HepG2 (cell line): ENCODE data around the gene CLASP1. TPM values are rescaled to one million over a fixed set of nuclear protein-coding genes. Genes with fewer than 3 reads are reported as not detected.

Source experiments
- AHR ChIP-seq: IDR thresholded peaks from 2 replicates; pipeline ENCODE4 v1.6.1; 2018; ENCODE audit warnings: missing genetic modification reagents, missing compliant biosample characterization
- KAT8 ChIP-seq: IDR thresholded peaks from 2 replicates; pipeline ENCODE4 v1.6.1; 2016; ENCODE audit warnings: missing genetic modification reagents, missing compliant biosample characterization
- KDM6A ChIP-seq: IDR thresholded peaks from 2 replicates; pipeline ENCODE4 v1.6.1; 2016; ENCODE audit warnings: low read depth
- LCORL ChIP-seq, 2 experiments: fragments of 450-650 bp in 1 of 2; sonication (generic) in 1 of 2; formaldehyde crosslinking in 1 of 2; IDR thresholded peaks; 2 replicates each; pipeline versions ENCODE4 v1.5.0 to v1.6.1; 2017 to 2020; ENCODE audit warnings: antibody characterized with exemption in 1 of 2, missing genetic modification reagents in 1 of 2
- MAFK ChIP-seq, 2 experiments: IDR thresholded peaks in 1 of 2; conservative IDR thresholded peaks in 1 of 2; 2 replicates each; pipeline ENCODE4 v1.6.1; 2011; ENCODE audit warnings: improper control_type of control experiment in 2 of 2, low read length in 2 of 2
- NR1H2 ChIP-seq: sonication (generic); formaldehyde crosslinking; IDR thresholded peaks from 2 replicates; pipeline ENCODE4 v1.8.1; 2022; ENCODE audit warnings: low read depth, missing genetic modification reagents, borderline replicate concordance
- RARA ChIP-seq: IDR thresholded peaks from 2 replicates; pipeline ENCODE4 v1.6.1; 2016; ENCODE audit warnings: missing genetic modification reagents, missing compliant biosample characterization
- RERE ChIP-seq: IDR thresholded peaks from 2 replicates; pipeline ENCODE4 v1.6.1; 2016; ENCODE audit warnings: low read depth, missing genetic modification reagents, missing compliant biosample characterization
- SAP130 ChIP-seq: IDR thresholded peaks from 2 replicates; pipeline ENCODE4 v1.6.1; 2016; ENCODE audit warnings: low read depth
- SMYD3 ChIP-seq: sonication (generic); formaldehyde crosslinking; IDR thresholded peaks from 2 replicates; pipeline ENCODE4 v1.8.1; 2023; ENCODE audit warnings: mild to moderate bottlenecking, missing genetic modification reagents
- ZIK1 ChIP-seq: sonication (generic); formaldehyde crosslinking; IDR thresholded peaks from 2 replicates; pipeline ENCODE4 v1.5.0; 2020; ENCODE audit warnings: mild to moderate bottlenecking, low read depth, missing genetic modification reagents, borderline replicate concordance
- ZNF18 ChIP-seq: sonication (generic); formaldehyde crosslinking; IDR thresholded peaks from 2 replicates; pipeline ENCODE4 v1.8.0; 2022; ENCODE audit warnings: mild to moderate bottlenecking, missing genetic modification reagents; ENCODE audit not compliant: insufficient replicate concordance
- ZNF510 ChIP-seq: sonication (generic); formaldehyde crosslinking; IDR thresholded peaks from 2 replicates; pipeline ENCODE4 v1.4.0; 2020; ENCODE audit warnings: low read depth, mild to moderate bottlenecking, missing genetic modification reagents
- ZNF749 ChIP-seq: sonication (generic); formaldehyde crosslinking; IDR thresholded peaks from 2 replicates; pipeline ENCODE4 v1.8.0; 2022; ENCODE audit warnings: mild to moderate bottlenecking, missing genetic modification reagents, moderate library complexity, borderline replicate concordance
- ZNF766 ChIP-seq: sonication (generic); formaldehyde crosslinking; IDR thresholded peaks from 2 replicates; pipeline ENCODE4 v1.5.0; 2020; ENCODE audit warnings: missing genetic modification reagents, borderline replicate concordance
- ZNF883 ChIP-seq: sonication (generic); formaldehyde crosslinking; IDR thresholded peaks from 2 replicates; pipeline ENCODE4 v1.5.1; 2020; ENCODE audit warnings: mild to moderate bottlenecking, missing genetic modification reagents; ENCODE audit errors: not compliant biosample characterization
- polyA plus RNA-seq, 8 experiments: library from polyadenylated mRNA; depleted of rRNA in 3 of 8; stranded (reverse) in 7 of 8; unstranded in 1 of 8; fragments of >200 nt; fragmentation: Illumina TruSeq in 4 of 8; extraction: Trizol in 4 of 8; gene quantifications; 2 replicates each; pipeline versions ENCODE4 v1.2.1 to v1.2.3, GENCODE V29; 2011 to 2016; ENCODE audit warnings: low read depth in 4 of 8, missing spikeins in 1 of 8, mixed read lengths in 1 of 8; ENCODE audit not compliant: insufficient read depth in 1 of 8
- total RNA-seq, 5 experiments: library from RNA; depleted of rRNA; stranded (reverse); fragments of >200 nt; fragmentation: Illumina TruSeq; extraction: Trizol; gene quantifications; 2 replicates each; pipeline ENCODE4 v1.2.3, GENCODE V29; 2016; ENCODE audit warnings: low read depth in 1 of 5

The CLASP1 gene
- total and polyA plus RNA-seq, 2 of the 13 experiments (the other 11 are each of a cell fraction or from before 2014, with no cell fraction given) = 11.7 to 47.9 TPM

GRCh38 chr2:121532894-121533293 is 116.4 kb downstream of the CLASP1 start (continued):
- TF ChIP-seq RERE (CRISPR knock-in tag) = no peak
- no peak for TF ChIP-seq LCORL (IDR thresholded peaks at IDR 0.05)
- TF ChIP-seq LCORL (CRISPR knock-in tag; IDR thresholded peaks at IDR 0.05) = peak; percentile 22; the same call in 1 of the 2 replicates
- TF ChIP-seq MAFK (conservative IDR thresholded peaks at IDR 0.05 in 1 of 2, IDR thresholded peaks at IDR 0.05 in 1 of 2; ENCODE audit: low read length in 2 of 2) = peak; percentile 100
- TF ChIP-seq ZNF510 (CRISPR knock-in tag) = no peak
- no peak for TF ChIP-seq AHR (CRISPR knock-in tag)
- TF ChIP-seq ZNF766 (CRISPR knock-in tag) = no peak
- TF ChIP-seq ZNF883 (CRISPR knock-in tag) = no peak
- TF ChIP-seq ZIK1 (CRISPR knock-in tag) = no peak
- TF ChIP-seq KAT8 (CRISPR knock-in tag) = 0 out of 2 replicates have a peak, but pooled peaks have one; percentile 34
- TF ChIP-seq RARA (CRISPR knock-in tag) = 0 out of 2 replicates have a peak, but pooled peaks have one; percentile 16
- no peak for TF ChIP-seq ZNF749
- no peak for TF ChIP-seq NR1H2
- TF ChIP-seq SAP130 (CRISPR knock-in tag) = peak; percentile 41
- no peak for TF ChIP-seq SMYD3
- no peak for TF ChIP-seq KDM6A
- no peak for TF ChIP-seq ZNF18 (CRISPR knock-in tag)
